SU-DHL-6 (cell line): ENCODE data around the gene ANTXRL.
"Not testable (repeated sequence)": the region's sequence is repeated elsewhere in the genome, so short reads cannot be mapped to it uniquely, and the experiment has no call there.

ENCODE experiments used
- CTCF ChIP-seq: fragments of 200-600 bp; sonication (generic); IDR thresholded peaks from one replicate; pipeline ENCODE4 v1.5.1; 2017; ENCODE audit warnings: antibody characterized with exemption, mild to moderate bottlenecking, low read length, moderate library complexity; ENCODE audit not compliant: insufficient read depth, poor library complexity, severe bottlenecking
- EZH2phosphoT487 ChIP-seq: fragments of 200-600 bp; sonication (generic), shearing (Covaris generic); conservative IDR thresholded peaks from 2 replicates; pipeline ENCODE4 v1.6.1; 2018; ENCODE audit warnings: mild to moderate bottlenecking, antibody characterized with exemption, low read length, moderate library complexity, mixed read lengths

DNA sequence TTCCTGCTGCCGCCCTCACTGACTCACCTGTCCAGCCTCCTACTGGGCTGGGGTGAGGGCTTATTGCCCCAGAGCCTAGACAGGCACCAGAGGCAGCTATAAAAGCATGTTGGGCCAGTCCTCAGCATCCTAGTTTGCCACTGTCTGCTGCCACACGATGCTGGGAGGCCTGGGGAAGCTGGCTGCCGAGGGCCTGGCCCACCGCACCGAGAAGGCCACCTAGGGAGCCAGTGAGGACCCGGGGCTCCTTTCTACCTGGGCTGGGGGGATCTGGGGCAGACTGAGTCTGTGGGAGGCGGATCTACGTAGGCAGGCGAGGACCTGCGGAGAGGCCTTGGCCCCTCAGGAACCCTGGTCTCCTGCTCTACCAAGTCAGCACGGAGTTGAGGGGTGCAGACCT, 82.2 kb downstream of the ANTXRL start:
- TF ChIP-seq CTCF, EZH2phosphoT487: not testable (repeated sequence)
